ENCODE data around the gene LCN1. TPM values are rescaled to one million over a fixed set of nuclear protein-coding genes. Genes with fewer than 3 reads are reported as not detected.

Gene LCN1
- total RNA-seq, 4 donors from 2014 or later = not detected

DNA sequence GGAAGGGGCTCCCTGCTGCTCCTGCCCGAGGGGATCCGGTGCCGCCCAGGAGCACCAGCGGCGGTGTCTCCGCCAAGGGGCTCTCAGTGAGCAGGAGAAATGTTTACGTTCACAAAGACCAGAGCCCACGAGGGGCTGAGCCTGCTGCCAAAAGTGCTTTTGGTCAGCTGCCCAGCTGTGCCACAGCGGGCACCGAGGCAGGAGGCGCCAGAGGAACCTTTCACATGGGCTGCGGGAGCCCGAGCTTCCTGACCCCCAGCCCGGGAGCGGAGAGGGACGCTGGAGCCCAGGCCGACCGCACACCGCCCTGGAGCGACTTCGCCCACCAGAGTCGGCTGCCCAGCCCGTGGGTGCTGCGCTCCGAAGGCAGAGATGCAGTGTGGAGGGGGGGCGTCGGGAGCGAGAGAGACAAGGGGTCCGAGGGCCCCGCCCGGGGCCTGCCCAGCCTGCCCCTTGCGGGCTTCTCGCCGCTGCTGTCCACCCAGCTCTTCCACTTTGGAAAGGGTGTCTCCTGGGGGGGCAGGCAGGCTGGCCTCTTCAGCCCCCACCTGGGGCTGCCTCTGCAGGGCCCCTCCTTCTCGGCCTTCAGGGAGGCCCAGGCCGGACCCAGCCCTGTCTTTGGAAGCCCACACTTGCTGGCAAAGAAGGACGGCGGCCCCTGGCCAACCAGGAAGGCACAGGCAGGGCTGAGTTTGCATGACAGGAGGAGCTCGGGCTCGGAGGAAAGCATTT lies 33.8 kb upstream of the LCN1 start:
- no peak for DNase-seq
- H3K27me3 ChIP-seq = no peaks in the 10 kb centered on the region
- intact Hi-C loops (cut with DNase I; ENCODE audit: low total_unique reads) (no loop called here), in situ Hi-C loops (cut with MboI; ENCODE audit: low pct_ligation_motif_present in 1 of 4, low pct_unique_long_range_greater_than_20kb in 1 of 4, low sequenced_read_pairs in 3 of 4) (no loop called here)
- H3K4me3 ChIP-seq = no peak overlapping the region
- TF ChIP-seq POLR2A (IDR thresholded peaks at IDR 0.05) = no peak
- TF ChIP-seq CTCF (IDR thresholded peaks at IDR 0.05) = no peak
- TF ChIP-seq POLR2AphosphoS5 (IDR thresholded peaks at IDR 0.05) = no peak
- no peak for TF ChIP-seq EP300 (IDR thresholded peaks at IDR 0.05; ENCODE audit: low read depth)
- 92% methylated on average over 37 of the region's 40 CpGs; no CpG with 5 or more reads in 1 of the 2 donors for WGBS, 2 donors (ENCODE audit: low coverage in 1 of 2)
- peaks cover 0 to 43% (median 8%) of the 10 kb centered on the region in 4 donors for H3K36me3 ChIP-seq
- H3K27ac ChIP-seq = no peak overlapping the region
- H3K4me1 ChIP-seq = no peaks in the 10 kb centered on the region
- H3K9me3 ChIP-seq = no peaks in the 10 kb centered on the region

- no peak for DNase-seq
- Histone ChIP-seq H3K36me3 (peaks cover 0 to 43% (median 8%) of the 10 kb centered on the region in 4 donors), H3K9me3 (no peaks in the 10 kb centered on the region), H3K27ac (no peak overlapping the region), H3K27me3 (no peaks in the 10 kb centered on the region), H3K4me3 (no peak overlapping the region), H3K4me1 (no peaks in the 10 kb centered on the region)
- WGBS, 2 donors (ENCODE audit: low coverage in 1 of 2) = 94 to 95% methylated on average over 13 to 18 of the region's 18 CpGs
- intact Hi-C loops (cut with DNase I; ENCODE audit: low total_unique reads) = no loop called here
- no peak for TF ChIP-seq POLR2AphosphoS5 (IDR thresholded peaks at IDR 0.05)
- no peak for TF ChIP-seq CTCF (IDR thresholded peaks at IDR 0.05)
- TF ChIP-seq POLR2A (IDR thresholded peaks at IDR 0.05) = no peak
- no peak for TF ChIP-seq EP300 (IDR thresholded peaks at IDR 0.05; ENCODE audit: low read depth)
- in situ Hi-C loops (cut with MboI; ENCODE audit: low pct_ligation_motif_present in 1 of 4, low pct_unique_long_range_greater_than_20kb in 1 of 4, low sequenced_read_pairs in 3 of 4) = no loop called here
Measured at GRCh38 chr9:135488013-135488330, 33.3 kb upstream of the LCN1 start.

GRCh38 chr9:135488527-135488926 lies 32.7 kb upstream of the LCN1 start:
- Histone ChIP-seq H3K27me3 (no peaks in the 10 kb centered on the region), H3K9me3 (no peaks in the 10 kb centered on the region), H3K4me3 (no peak overlapping the region), H3K36me3 (peaks cover 0 to 43% (median 8%) of the 10 kb centered on the region in 4 donors), H3K27ac (no peak overlapping the region), H3K4me1 (no peaks in the 10 kb centered on the region)
- intact Hi-C loops (cut with DNase I; ENCODE audit: low total_unique reads) (no loop called here), in situ Hi-C loops (cut with MboI; ENCODE audit: low pct_ligation_motif_present in 1 of 4, low pct_unique_long_range_greater_than_20kb in 1 of 4, low sequenced_read_pairs in 3 of 4) (no loop called here)
- 92 to 100% methylated on average over 5 to 17 of the region's 17 CpGs for WGBS, 2 donors (ENCODE audit: low coverage in 1 of 2)
- no peak for DNase-seq
- TF ChIP-seq CTCF (IDR thresholded peaks at IDR 0.05) = no peak
- no peak for TF ChIP-seq POLR2AphosphoS5 (IDR thresholded peaks at IDR 0.05)
- no peak for TF ChIP-seq POLR2A (IDR thresholded peaks at IDR 0.05)
- TF ChIP-seq EP300 (IDR thresholded peaks at IDR 0.05; ENCODE audit: low read depth) = no peak

- TF ChIP-seq EP300 (IDR thresholded peaks at IDR 0.05; ENCODE audit: low read depth) (no peak), POLR2AphosphoS5 (IDR thresholded peaks at IDR 0.05) (no peak), POLR2A (IDR thresholded peaks at IDR 0.05) (no peak), CTCF (IDR thresholded peaks at IDR 0.05) (no peak)
- no peak overlapping the region for H3K4me3 ChIP-seq
- no peaks in the 10 kb centered on the region for H3K4me1 ChIP-seq
- intact Hi-C loops (cut with DNase I; ENCODE audit: low total_unique reads) = no loop called here
- in situ Hi-C loops (cut with MboI; ENCODE audit: low pct_ligation_motif_present in 1 of 4, low pct_unique_long_range_greater_than_20kb in 1 of 4, low sequenced_read_pairs in 3 of 4) = no loop called here
- 94 to 100% methylated on average over 5 to 18 of the region's 18 CpGs for WGBS, 2 donors (ENCODE audit: low coverage in 1 of 2)
- no peak for DNase-seq
- no peaks in the 10 kb centered on the region for H3K27me3 ChIP-seq
- peaks cover 0 to 36% (median 7%) of the 10 kb centered on the region in 4 donors for H3K36me3 ChIP-seq
- H3K9me3 ChIP-seq = no peaks in the 10 kb centered on the region
- H3K27ac ChIP-seq = no peak overlapping the region
Measured at GRCh38 chr9:135489188-135489906, 31.9 kb upstream of the LCN1 start.

Data from transverse colon (tissue), 4 donors.